Endothelial cell (in vitro differentiated cells): ENCODE measurements around the gene CRB2. TPM values are rescaled to one million over a fixed set of nuclear protein-coding genes. Genes with fewer than 3 reads are reported as not detected.
"Not testable (repeated sequence)": the region's sequence is repeated elsewhere in the genome, so short reads cannot be mapped to it uniquely, and the experiment has no call there.

ENCODE experiments used
- DNase-seq: peaks from one replicate; pipeline ENCODE4 v3.0.0; 2021; ENCODE audit warnings: low spot score
- H3K27ac Mint-ChIP-seq: one replicate; pipeline ENCODE4 v1.8.0; 2021; ENCODE audit warnings: mixed read lengths, inconsistent platforms; ENCODE audit not compliant: unreplicated experiment
- H3K27me3 Mint-ChIP-seq: one replicate; pipeline ENCODE4 v1.8.0; 2021; ENCODE audit warnings: mild to moderate bottlenecking, moderate library complexity, mixed read lengths, inconsistent platforms; ENCODE audit not compliant: unreplicated experiment
- H3K36me3 Mint-ChIP-seq: one replicate; pipeline ENCODE4 v1.8.0; 2021; ENCODE audit warnings: mild to moderate bottlenecking, low read depth, mixed read lengths, inconsistent platforms; ENCODE audit not compliant: unreplicated experiment
- H3K4me1 Mint-ChIP-seq: one replicate; pipeline ENCODE4 v1.8.0; 2021; ENCODE audit warnings: mild to moderate bottlenecking, mixed read lengths, inconsistent platforms; ENCODE audit not compliant: unreplicated experiment
- H3K4me3 Mint-ChIP-seq: one replicate; pipeline ENCODE4 v1.8.0; 2021; ENCODE audit warnings: mild to moderate bottlenecking, mixed read lengths, inconsistent platforms; ENCODE audit not compliant: unreplicated experiment
- H3K9me3 Mint-ChIP-seq: one replicate; pipeline ENCODE4 v1.8.0; 2021; ENCODE audit warnings: mixed read lengths, inconsistent platforms; ENCODE audit not compliant: unreplicated experiment
- total RNA-seq: library from RNA; stranded (reverse); fragmentation: NEBNext Ultra II Directional; extraction: Animal tissue kit (Norgen Biotek cat#: 25700); gene quantifications from one replicate; pipeline ENCODE4 v1.2.1, GENCODE V29; 2021; ENCODE audit not compliant: unreplicated experiment
- TF ChIP-seq, protein P1 (sequence below): fragments of 200-600 bp; sonication (generic); IDR thresholded peaks from one replicate; pipeline ENCODE4 v1.5.0; 2021; ENCODE audit warnings: antibody characterized with exemption; ENCODE audit not compliant: unreplicated experiment

CRB2 gene
- total RNA-seq, 1 donor from 2014 or later: 0.18 TPM

DNA sequence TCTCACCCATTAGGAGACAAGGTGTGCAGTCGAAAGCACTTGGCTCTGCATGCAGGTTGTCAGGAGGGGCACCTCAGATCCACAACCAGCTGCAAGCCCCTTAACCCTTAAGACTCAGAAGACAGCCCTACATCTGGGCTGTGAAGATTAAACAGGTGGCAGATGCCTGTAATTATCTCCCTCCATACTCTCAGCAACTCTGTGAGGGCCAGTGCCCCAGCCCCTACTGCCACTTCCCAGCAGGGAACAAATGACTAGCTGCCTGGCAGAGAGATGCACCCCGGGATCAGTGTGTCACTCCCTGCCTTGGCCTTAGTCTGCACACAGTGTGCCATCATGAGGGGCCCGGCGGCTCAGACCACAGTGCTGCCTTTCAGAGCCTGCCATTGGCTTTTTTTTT is 42.0 kb downstream of the CRB2 start:
- peaks cover 6% of the 10 kb centered on the region for H3K4me1 Mint-ChIP-seq
- no peaks in the 10 kb centered on the region for H3K36me3 Mint-ChIP-seq
- H3K27me3 Mint-ChIP-seq: peaks cover 5% of the 10 kb centered on the region
- no peaks in the 10 kb centered on the region for H3K9me3 Mint-ChIP-seq
- H3K27ac Mint-ChIP-seq: no peak overlapping the region
- H3K4me3 Mint-ChIP-seq: no peak overlapping the region
- TF ChIP-seq, protein P1, sequence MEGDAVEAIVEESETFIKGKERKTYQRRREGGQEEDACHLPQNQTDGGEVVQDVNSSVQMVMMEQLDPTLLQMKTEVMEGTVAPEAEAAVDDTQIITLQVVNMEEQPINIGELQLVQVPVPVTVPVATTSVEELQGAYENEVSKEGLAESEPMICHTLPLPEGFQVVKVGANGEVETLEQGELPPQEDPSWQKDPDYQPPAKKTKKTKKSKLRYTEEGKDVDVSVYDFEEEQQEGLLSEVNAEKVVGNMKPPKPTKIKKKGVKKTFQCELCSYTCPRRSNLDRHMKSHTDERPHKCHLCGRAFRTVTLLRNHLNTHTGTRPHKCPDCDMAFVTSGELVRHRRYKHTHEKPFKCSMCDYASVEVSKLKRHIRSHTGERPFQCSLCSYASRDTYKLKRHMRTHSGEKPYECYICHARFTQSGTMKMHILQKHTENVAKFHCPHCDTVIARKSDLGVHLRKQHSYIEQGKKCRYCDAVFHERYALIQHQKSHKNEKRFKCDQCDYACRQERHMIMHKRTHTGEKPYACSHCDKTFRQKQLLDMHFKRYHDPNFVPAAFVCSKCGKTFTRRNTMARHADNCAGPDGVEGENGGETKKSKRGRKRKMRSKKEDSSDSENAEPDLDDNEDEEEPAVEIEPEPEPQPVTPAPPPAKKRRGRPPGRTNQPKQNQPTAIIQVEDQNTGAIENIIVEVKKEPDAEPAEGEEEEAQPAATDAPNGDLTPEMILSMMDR: no peak
- DNase-seq: no peak

DNA sequence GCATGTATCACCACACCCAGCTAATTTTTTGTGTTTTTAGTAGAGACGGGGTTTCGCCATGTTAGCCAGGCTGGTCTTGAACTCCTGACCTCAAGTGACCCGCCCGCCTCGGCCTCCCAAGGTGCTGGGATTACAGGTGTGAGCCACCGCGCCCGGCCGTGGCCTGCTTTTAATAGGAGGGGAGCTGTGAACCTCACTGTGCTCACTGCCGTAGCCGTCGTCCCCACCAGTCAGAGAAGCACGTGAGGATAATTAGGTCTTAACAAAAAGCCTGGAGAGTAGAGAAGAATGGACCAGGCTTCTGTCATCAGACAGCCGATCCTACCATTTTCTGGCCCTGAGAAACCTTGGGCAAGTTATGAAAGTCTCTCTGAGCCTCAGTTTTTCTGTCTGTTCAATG is 42.9 kb downstream of the CRB2 start:
- not testable (repeated sequence) for H3K27ac Mint-ChIP-seq, DNase-seq, H3K4me3 Mint-ChIP-seq, H3K36me3 Mint-ChIP-seq, H3K27me3 Mint-ChIP-seq, H3K4me1 Mint-ChIP-seq, H3K9me3 Mint-ChIP-seq

GRCh38 chr9:123399803-123400378 is 43.9 kb downstream of the CRB2 start:
- Mint-ChIP-seq H3K27ac (no peak overlapping the region), H3K27me3 (no peaks in the 10 kb centered on the region)

GRCh38 chr9:123400926-123401503 is 45.0 kb downstream of the CRB2 start:
- Mint-ChIP-seq H3K9me3 (no peaks in the 10 kb centered on the region), H3K4me1 (no peaks in the 10 kb centered on the region), H3K36me3 (no peaks in the 10 kb centered on the region), H3K4me3 (no peak overlapping the region), H3K27ac (no peak overlapping the region), H3K27me3 (no peaks in the 10 kb centered on the region)
- no peak for DNase-seq
- TF ChIP-seq, protein P1: no peak

More at GRCh38 chr9:123399803-123400378, 43.9 kb downstream of the CRB2 start:
- Mint-ChIP-seq H3K36me3 (no peaks in the 10 kb centered on the region), H3K9me3 (no peaks in the 10 kb centered on the region), H3K4me3 (no peak overlapping the region), H3K4me1 (peaks cover under 1% of the 10 kb centered on the region)
- TF ChIP-seq, protein P1: peak; percentile 77
- peak; percentile 72 for DNase-seq

- Mint-ChIP-seq H3K36me3 (no peaks in the 10 kb centered on the region), H3K27me3 (no peaks in the 10 kb centered on the region), H3K4me3 (no peak overlapping the region), H3K27ac (no peak overlapping the region), H3K9me3 (no peaks in the 10 kb centered on the region), H3K4me1 (no peaks in the 10 kb centered on the region)
- TF ChIP-seq, protein P1: peak; percentile 68
- peak; percentile 60 for DNase-seq
Observed at GRCh38 chr9:123401879-123402513, 46.0 kb downstream of the CRB2 start.
